Measurements from ENCODE around the gene SOX11.

- TF ChIP-seq TAF1 (IDR thresholded peaks at IDR 0.05; ENCODE audit: low read depth): no peak
- no peak for TF ChIP-seq MXI1 (conservative IDR thresholded peaks at IDR 0.05; ENCODE audit: poor library complexity, severe bottlenecking)
- TF ChIP-seq CTCF (IDR thresholded peaks at IDR 0.05; ENCODE audit: poor library complexity, severe bottlenecking): no peak
- TF ChIP-seq EZH2 (IDR thresholded peaks at IDR 0.05; ENCODE audit: borderline replicate concordance, insufficient read depth, low read length, poor library complexity, severe bottlenecking): no peak
- no peak for TF ChIP-seq EP300 (conservative IDR thresholded peaks at IDR 0.05; ENCODE audit: poor library complexity, severe bottlenecking)
- TF ChIP-seq REST (IDR thresholded peaks at IDR 0.05; ENCODE audit: borderline replicate concordance): no peak
Measured at GRCh38 chr2:5748946-5749345, 56.8 kb downstream of the SOX11 start.
